Transverse colon (tissue), 3 donors: ENCODE results near the gene TPGS1.

Experiments
- EP300 ChIP-seq: sonication (generic); formaldehyde crosslinking; IDR thresholded peaks from one replicate; pipeline ENCODE4 v1.6.1; 2017; ENCODE audit warnings: antibody characterized with exemption, low read depth
- POLR2A ChIP-seq: fragments of 450-650 bp; IDR thresholded peaks from one replicate; pipeline ENCODE4 v1.6.1; 2016; ENCODE audit warnings: antibody characterized with exemption, mild to moderate bottlenecking, moderate library complexity
- TF ChIP-seq, protein P1 (sequence below), 5 experiments: fragments of 200-600 bp in 3 of 5; fragments of 450-650 bp in 2 of 5; sonication (generic) in 3 of 5; IDR thresholded peaks; 1 replicate in 2 of 5; 2 replicates in 3 of 5; pipeline ENCODE4 v1.5.1; 2016 to 2017; ENCODE audit warnings: antibody characterized with exemption in 5 of 5, inconsistent platforms in 3 of 5, mild to moderate bottlenecking in 2 of 5, moderate library complexity in 1 of 5

- TF ChIP-seq, protein P1, sequence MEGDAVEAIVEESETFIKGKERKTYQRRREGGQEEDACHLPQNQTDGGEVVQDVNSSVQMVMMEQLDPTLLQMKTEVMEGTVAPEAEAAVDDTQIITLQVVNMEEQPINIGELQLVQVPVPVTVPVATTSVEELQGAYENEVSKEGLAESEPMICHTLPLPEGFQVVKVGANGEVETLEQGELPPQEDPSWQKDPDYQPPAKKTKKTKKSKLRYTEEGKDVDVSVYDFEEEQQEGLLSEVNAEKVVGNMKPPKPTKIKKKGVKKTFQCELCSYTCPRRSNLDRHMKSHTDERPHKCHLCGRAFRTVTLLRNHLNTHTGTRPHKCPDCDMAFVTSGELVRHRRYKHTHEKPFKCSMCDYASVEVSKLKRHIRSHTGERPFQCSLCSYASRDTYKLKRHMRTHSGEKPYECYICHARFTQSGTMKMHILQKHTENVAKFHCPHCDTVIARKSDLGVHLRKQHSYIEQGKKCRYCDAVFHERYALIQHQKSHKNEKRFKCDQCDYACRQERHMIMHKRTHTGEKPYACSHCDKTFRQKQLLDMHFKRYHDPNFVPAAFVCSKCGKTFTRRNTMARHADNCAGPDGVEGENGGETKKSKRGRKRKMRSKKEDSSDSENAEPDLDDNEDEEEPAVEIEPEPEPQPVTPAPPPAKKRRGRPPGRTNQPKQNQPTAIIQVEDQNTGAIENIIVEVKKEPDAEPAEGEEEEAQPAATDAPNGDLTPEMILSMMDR (IDR thresholded peaks at IDR 0.05), result no peak
- TF ChIP-seq POLR2A, result no peak
- no peak for TF ChIP-seq EP300
These were observed 36.6 kb upstream of the TPGS1 start for GRCh38 chr19:470701-471100.
